ENCODE results near the gene FAM199X.

FAM199X gene

DNA sequence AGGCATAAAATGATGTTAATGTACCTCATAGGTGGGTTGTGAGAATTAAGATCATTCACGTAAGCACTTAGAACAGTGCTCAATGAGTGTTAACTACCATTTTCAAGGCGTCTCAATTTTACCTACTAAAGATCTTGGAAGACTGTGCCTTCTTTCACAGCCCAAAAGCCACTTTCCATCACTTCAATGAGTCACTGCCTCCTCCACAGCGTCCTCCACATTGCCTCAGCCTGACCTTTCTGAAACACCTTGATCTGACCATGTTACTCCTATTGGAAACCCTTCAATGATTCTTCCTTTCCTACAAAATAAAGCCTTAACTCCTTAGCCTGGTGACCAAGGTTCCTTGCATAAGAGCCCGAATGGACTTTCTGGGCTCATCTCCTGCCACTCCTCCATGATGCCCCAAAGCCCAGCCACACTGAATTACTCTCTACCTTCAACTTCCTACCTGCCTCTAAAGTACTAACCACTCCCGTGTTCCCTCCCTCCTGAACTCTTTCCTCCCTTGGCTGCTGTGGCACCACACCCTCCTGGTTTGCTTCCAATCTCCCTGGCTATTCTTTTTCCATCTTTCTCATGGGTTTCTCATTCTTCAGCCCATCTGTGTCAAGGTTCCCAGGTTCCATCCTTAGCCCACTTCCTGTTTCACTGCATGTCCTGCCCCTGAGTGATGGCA, 31.5 kb upstream of the FAM199X start:
- TF ChIP-seq, protein P1, sequence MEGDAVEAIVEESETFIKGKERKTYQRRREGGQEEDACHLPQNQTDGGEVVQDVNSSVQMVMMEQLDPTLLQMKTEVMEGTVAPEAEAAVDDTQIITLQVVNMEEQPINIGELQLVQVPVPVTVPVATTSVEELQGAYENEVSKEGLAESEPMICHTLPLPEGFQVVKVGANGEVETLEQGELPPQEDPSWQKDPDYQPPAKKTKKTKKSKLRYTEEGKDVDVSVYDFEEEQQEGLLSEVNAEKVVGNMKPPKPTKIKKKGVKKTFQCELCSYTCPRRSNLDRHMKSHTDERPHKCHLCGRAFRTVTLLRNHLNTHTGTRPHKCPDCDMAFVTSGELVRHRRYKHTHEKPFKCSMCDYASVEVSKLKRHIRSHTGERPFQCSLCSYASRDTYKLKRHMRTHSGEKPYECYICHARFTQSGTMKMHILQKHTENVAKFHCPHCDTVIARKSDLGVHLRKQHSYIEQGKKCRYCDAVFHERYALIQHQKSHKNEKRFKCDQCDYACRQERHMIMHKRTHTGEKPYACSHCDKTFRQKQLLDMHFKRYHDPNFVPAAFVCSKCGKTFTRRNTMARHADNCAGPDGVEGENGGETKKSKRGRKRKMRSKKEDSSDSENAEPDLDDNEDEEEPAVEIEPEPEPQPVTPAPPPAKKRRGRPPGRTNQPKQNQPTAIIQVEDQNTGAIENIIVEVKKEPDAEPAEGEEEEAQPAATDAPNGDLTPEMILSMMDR (conservative IDR thresholded peaks at IDR 0.05; ENCODE audit: low read depth, low read length), result no peak
- no peak overlapping the region for H3K4me3 ChIP-seq (ENCODE audit: low read length)
- DNase-seq (ENCODE audit: low read depth), result no peak

DNA sequence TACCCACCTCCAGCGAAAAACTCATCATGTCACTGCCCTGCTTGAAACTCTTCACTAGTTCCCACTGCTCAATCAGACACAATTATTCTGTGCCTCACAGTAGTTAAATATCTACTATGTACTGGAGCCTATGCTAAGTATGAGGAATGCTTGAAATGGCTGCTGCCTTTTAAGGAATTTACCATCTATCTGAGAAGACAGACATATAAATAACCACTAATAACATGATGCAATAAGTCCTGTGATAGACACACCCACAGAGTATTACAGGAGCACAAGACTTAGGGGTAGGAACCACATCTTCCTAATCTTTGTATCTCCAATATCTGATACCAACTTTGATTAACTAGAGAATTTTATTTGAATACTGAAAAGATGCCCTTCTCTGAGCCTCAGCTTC, 30.6 kb upstream of the FAM199X start:
- no peak overlapping the region for H3K4me3 ChIP-seq (ENCODE audit: low read length)
- DNase-seq (ENCODE audit: low read depth), result no peak
- TF ChIP-seq, protein P1 (conservative IDR thresholded peaks at IDR 0.05; ENCODE audit: low read depth, low read length), result no peak

DNA sequence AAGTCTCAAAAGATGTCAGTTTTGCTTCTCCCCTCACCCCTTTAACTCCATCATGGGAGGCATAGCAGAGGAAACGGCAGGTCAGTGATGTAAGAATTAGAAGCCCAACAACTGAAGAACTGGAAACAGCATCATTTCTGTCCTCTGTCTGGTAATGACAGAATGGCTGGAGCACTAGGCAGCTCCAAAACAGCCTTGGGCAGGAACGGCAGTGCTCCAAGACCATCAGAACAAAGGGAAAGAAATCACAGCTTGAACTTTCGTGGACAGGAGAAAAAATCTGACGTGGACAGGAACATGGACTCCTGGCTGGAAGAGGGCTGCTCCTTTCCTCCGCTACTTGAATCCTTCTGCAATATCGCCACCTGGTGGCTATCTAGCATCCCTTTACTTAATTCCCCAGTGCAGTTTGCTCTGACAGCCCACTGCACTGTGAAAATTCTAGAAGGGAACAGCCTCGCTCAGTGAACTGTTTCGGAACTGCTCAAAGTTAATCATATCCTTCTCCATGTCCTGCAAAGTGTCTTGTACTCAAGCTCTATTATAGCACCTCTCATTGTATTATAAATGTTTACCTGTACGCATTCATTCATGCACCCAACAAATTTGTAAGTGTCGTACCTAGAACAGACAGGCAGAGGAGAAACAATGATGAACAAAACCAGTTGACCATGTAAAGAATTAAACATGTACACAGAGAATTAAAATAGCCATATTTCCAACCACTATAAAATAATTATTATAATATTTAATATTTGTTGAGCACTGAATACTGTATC, 29.8 kb upstream of the FAM199X start:
- DNase-seq (ENCODE audit: low read depth), result peak; percentile 63
- TF ChIP-seq, protein P1 (conservative IDR thresholded peaks at IDR 0.05; ENCODE audit: low read depth, low read length), result peak; percentile 81
- H3K4me3 ChIP-seq (ENCODE audit: low read length), result peak overlapping the region; percentile 44

DNA sequence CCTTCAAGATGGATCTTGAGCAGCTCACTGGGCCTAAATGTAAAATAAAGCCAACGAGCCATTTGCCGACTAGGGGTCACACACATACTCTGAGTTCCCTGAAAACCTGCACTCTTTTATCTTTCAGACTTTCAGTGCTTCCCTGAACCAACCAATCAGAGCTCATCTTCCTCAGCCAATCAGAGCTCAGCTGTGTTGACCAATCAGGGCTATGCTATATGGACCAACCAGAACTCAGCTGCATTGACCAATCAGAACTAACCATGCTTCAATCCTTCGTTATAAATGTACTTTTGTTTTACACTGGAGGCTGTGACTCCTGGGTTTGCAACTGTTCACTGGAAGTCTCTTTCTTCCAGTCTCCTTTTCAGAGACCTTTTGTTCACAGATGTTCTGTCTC, 28.8 kb upstream of the FAM199X start:
- H3K4me3 ChIP-seq (ENCODE audit: low read length), result no peak overlapping the region
- TF ChIP-seq, protein P1 (conservative IDR thresholded peaks at IDR 0.05; ENCODE audit: low read depth, low read length), result no peak
- no peak for DNase-seq (ENCODE audit: low read depth)

DNA sequence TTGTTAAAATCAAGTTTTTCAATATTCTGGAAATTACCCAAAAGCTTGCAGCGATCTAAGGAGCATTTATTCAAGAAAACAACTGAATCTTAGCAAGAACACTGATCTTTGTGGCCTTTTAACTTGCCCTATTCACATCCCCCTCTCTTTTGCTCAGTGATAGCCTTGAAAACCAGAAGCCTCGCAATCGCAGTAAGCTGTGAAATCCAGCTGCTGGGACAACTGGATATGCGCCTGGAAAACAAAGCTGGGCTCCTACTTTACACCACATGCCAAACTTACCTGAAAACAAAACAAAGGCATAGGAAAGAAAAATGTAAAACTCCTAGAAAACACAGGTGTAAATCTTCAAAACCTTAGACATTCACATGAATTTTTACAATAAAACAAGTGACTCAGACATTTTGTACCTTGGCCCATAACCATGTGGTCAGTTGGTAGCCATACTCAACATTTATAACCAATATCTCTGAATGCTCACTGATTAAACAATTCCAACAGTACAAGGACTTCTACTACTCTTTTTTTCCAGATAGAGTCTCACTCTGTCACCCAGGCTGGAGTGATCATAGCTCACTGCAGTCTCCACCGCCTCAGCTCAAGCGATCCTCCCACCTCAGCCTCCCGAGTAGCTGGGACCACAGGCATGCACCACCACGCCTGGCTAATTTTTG, 25.0 kb upstream of the FAM199X start:
- TF ChIP-seq, protein P1 (conservative IDR thresholded peaks at IDR 0.05; ENCODE audit: low read depth, low read length), result no peak
- H3K4me3 ChIP-seq (ENCODE audit: low read length), result no peak overlapping the region
- DNase-seq (ENCODE audit: low read depth), result no peak

DNA sequence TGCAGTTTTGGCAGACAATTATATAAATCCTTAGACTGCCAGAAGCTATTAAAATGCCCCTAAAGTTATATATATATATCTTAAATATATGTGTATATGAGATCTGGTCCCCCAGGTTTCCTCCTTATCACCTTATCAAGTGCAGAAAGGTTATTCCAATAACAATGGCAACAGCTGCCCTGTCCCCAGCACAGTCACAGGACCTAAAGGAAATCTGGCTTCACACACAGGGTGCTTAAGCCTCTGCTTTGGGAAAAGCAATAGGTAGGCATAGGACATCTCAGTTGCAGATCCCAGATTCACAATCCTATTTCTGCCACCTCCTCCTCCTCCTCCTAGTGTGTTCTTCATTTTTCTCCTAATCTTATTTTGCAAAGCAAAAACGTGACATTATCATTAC, 15.2 kb upstream of the FAM199X start:
- TF ChIP-seq, protein P1 (conservative IDR thresholded peaks at IDR 0.05; ENCODE audit: low read depth, low read length), result no peak
- no peak overlapping the region for H3K4me3 ChIP-seq (ENCODE audit: low read length)
- DNase-seq (ENCODE audit: low read depth), result no peak
